GM12878 (cell line): ENCODE data around the gene STAT3. TPM values are rescaled to one million over a fixed set of nuclear protein-coding genes. Genes with fewer than 3 reads are reported as not detected.
A peak's percentile ranks its signal among the peaks of the same experiment; 100 is the strongest.

Experiments
- ATAC-seq: fragments of 200-7000 bp; cut with Tn5 transposase; 3 replicates; pipeline ENCODE4 v1.9.1; 2020; ENCODE audit warnings: mild to moderate bottlenecking, moderate library complexity
- BruUV-seq: library from RNA; stranded (reverse); fragments of 400-500 nt; replicated peaks from 2 replicates; lab custom pipeline; 2021; lab: Mats Ljungman, UMichigan
- CTCF ChIA-PET: fragments of 300-600 bp; sonication (Branson Sonifier 250); formaldehyde crosslinking; extraction: SDS; loops from one replicate; lab custom pipeline; 2021; ENCODE audit warnings: inconsistent platforms; lab: Yijun Ruan, JAX
- POLR2A ChIA-PET: fragments of 350-600 bp; formaldehyde crosslinking; extraction: SDS; loops from one replicate; lab custom pipeline; 2021; ENCODE audit warnings: inconsistent platforms; lab: Charles Lee
- RAD21 ChIA-PET: fragments of 300-600 bp; sonication (Branson Sonifier 250); formaldehyde crosslinking; loops from one replicate; lab custom pipeline; 2023; ENCODE audit warnings: antibody characterized with exemption; ENCODE audit not compliant: unreplicated experiment; lab: Charles Lee
- SMC1A ChIA-PET: fragments of 300-600 bp; sonication (Branson Sonifier 250); formaldehyde crosslinking; loops from one replicate; lab custom pipeline; 2023; ENCODE audit not compliant: unreplicated experiment, uncharacterized antibody; lab: Charles Lee
- DNase-seq: peaks from one replicate; pipeline ENCODE4 v3.0.0-alpha.2; 2011; ENCODE audit warnings: low read depth, low spot score
- FAIRE-seq: peaks from 3 replicates; lab custom pipeline; 2011; peaks lifted over from hg19 to GRCh38; lab: Jason Lieb, UNC
- H2AFZ ChIP-seq: 2 replicates; pipeline ENCODE4 v1.6.0; 2011; ENCODE audit warnings: low read depth, low read length, control low read depth; ENCODE audit not compliant: control insufficient read depth
- H3K27ac ChIP-seq: 2 replicates; pipeline ENCODE4 v1.5.1; 2011; ENCODE audit warnings: control low read depth; ENCODE audit not compliant: control insufficient read depth, insufficient read depth
- H3K27me3 ChIP-seq, 2 experiments: replicated peaks in 1 of 2; 2 replicates each; pipeline versions ENCODE4 v1.6.0 to v1.6.1; 2011; ENCODE audit warnings: low read length in 1 of 2; ENCODE audit not compliant: control insufficient read depth in 2 of 2, insufficient read depth in 2 of 2
- H3K36me3 ChIP-seq, 2 experiments: 2 replicates each; pipeline ENCODE4 v1.5.1; 2011; ENCODE audit warnings: low read length in 1 of 2; ENCODE audit not compliant: control insufficient read depth in 2 of 2, insufficient read depth in 2 of 2
- H3K4me1 ChIP-seq: 2 replicates; pipeline ENCODE4 v1.6.1; 2011; ENCODE audit warnings: mild to moderate bottlenecking, low read length, moderate library complexity, mixed read lengths; ENCODE audit not compliant: control insufficient read depth, insufficient read depth
- H3K4me2 ChIP-seq: 2 replicates; pipeline ENCODE4 v1.6.0; 2011; ENCODE audit warnings: control low read depth; ENCODE audit not compliant: control insufficient read depth, insufficient read depth
- H3K4me3 ChIP-seq: fragments of 200-600 bp; sonication (generic); 2 replicates; pipeline ENCODE4 v1.5.1; 2016
- H3K79me2 ChIP-seq: 2 replicates; pipeline ENCODE4 v1.6.0; 2011; ENCODE audit warnings: low read length; ENCODE audit not compliant: control insufficient read depth, insufficient read depth
- H3K9ac ChIP-seq: 2 replicates; pipeline ENCODE4 v1.8.0; 2011; ENCODE audit warnings: low read length, control low read depth, mixed read lengths; ENCODE audit not compliant: control insufficient read depth, insufficient read depth
- H3K9me3 ChIP-seq: replicated peaks from 3 replicates; pipeline ENCODE4 v1.5.1; 2011; ENCODE audit warnings: mild to moderate bottlenecking, low read length; ENCODE audit not compliant: control insufficient read depth, insufficient read depth
- H4K20me1 ChIP-seq: 2 replicates; pipeline ENCODE4 v1.6.0; 2011; ENCODE audit not compliant: control insufficient read depth, insufficient read depth
- MEF2A ChIP-seq: IDR thresholded peaks from 2 replicates; pipeline ENCODE4 v1.6.1; 2011; ENCODE audit warnings: low read depth, mild to moderate bottlenecking, low read length, moderate library complexity; ENCODE audit not compliant: insufficient read depth
- MTA2 ChIP-seq: fragments of 450-650 bp; IDR thresholded peaks from 2 replicates; pipeline ENCODE4 v1.6.1; 2016; ENCODE audit warnings: low read depth, mild to moderate bottlenecking, moderate library complexity
- MXI1 ChIP-seq: fragments of 150-350 bp; IDR thresholded peaks from 2 replicates; pipeline ENCODE4 v1.6.1; 2011; ENCODE audit warnings: low read depth, mild to moderate bottlenecking, inconsistent platforms, low read length, improper control_type of control experiment
- NFYA ChIP-seq: IDR thresholded peaks from 2 replicates; pipeline ENCODE4 v1.6.1; 2011; ENCODE audit warnings: low read depth, mild to moderate bottlenecking, low read length, improper control_type of control experiment, borderline replicate concordance
- NR2F1 ChIP-seq: fragments of 450-650 bp; conservative IDR thresholded peaks from 2 replicates; pipeline ENCODE4 v1.6.1; 2017; ENCODE audit warnings: mild to moderate bottlenecking
- RELB ChIP-seq: fragments of 450-650 bp; IDR thresholded peaks from 2 replicates; pipeline ENCODE4 v1.6.1; 2017; ENCODE audit warnings: low read depth, mild to moderate bottlenecking, moderate library complexity
- SUPT20H ChIP-seq: IDR thresholded peaks from 2 replicates; pipeline ENCODE4 v1.6.1; 2011; ENCODE audit warnings: low read depth, mild to moderate bottlenecking, low read length, moderate library complexity, borderline replicate concordance; ENCODE audit not compliant: control insufficient read depth
- TCF7 ChIP-seq: IDR thresholded peaks from 2 replicates; pipeline ENCODE4 v1.6.1; 2014; ENCODE audit warnings: antibody characterized with exemption, borderline replicate concordance
- ZBED1 ChIP-seq: IDR thresholded peaks from 2 replicates; pipeline ENCODE4 v1.6.1; 2016; ENCODE audit warnings: borderline replicate concordance
- WGBS: methylation state at CpG from one replicate; pipeline ENCODE4 v1.1.6; 2016; ENCODE audit warnings: low lambda C conversion rate; ENCODE audit not compliant: insufficient replicate concordance, insufficient coverage; ENCODE audit errors: missing lambda C conversion rate; 5-methylcytosine and 5-hydroxymethylcytosine counted together
- in situ Hi-C: fragments of 300-500 bp; cut with MboI; formaldehyde crosslinking; loops from 9 replicates; pipeline ENCODE4 v1.14.3; 2018; ENCODE audit warnings: mixed read lengths
- intact Hi-C: fragments of 100-400 bp; cut with micrococcal nuclease; formaldehyde crosslinking; loops from one replicate; pipeline ENCODE4 v1.14.2; 2022; ENCODE audit not compliant: unreplicated experiment
- polyA plus RNA-seq, 11 experiments: library from polyadenylated mRNA; depleted of rRNA in 4 of 11; unstranded in 6 of 11; stranded (reverse) in 5 of 11; fragments of >200 nt; fragmentation: Nextera tagmentation in 4 of 11; fragmentation: Illumina TruSeq in 1 of 11; extraction: Ambion mirVana in 4 of 11; extraction: Trizol in 1 of 11; gene quantifications; 1 replicate in 1 of 11; 2 replicates in 10 of 11; pipeline versions ENCODE4 v1.2.1 to v1.2.3, GENCODE V29; 2011 to 2016; ENCODE audit warnings: inconsistent platforms in 2 of 11, missing spikeins in 2 of 11, low read depth in 1 of 11
- total RNA-seq, 4 experiments: library from RNA; depleted of rRNA in 3 of 4; stranded (reverse); fragments of >200 nt in 3 of 4; fragmentation: Illumina TruSeq in 1 of 4; extraction: Trizol in 1 of 4; gene quantifications; 2 replicates each; pipeline versions ENCODE4 v1.2.1 to v1.2.3, GENCODE V29; 2013 to 2021
- TF ChIP-seq, protein P1 (sequence below): fragments of 450-650 bp; IDR thresholded peaks from 2 replicates; pipeline ENCODE4 v1.6.1; 2018; ENCODE audit warnings: borderline replicate concordance, mild to moderate bottlenecking; ENCODE audit not compliant: partially characterized antibody
- TF ChIP-seq, protein P2 (sequence below): fragments of 150-350 bp; IDR thresholded peaks from 2 replicates; pipeline ENCODE4 v1.6.1; 2016; ENCODE audit warnings: low read depth, low read length

Gene STAT3
- total and polyA plus RNA-seq, 10 of the 15 experiments (the other 5 are each of a cell fraction or from before 2014, with no cell fraction given) = 18.4 to 96.4 (median 60.9) TPM

DNA sequence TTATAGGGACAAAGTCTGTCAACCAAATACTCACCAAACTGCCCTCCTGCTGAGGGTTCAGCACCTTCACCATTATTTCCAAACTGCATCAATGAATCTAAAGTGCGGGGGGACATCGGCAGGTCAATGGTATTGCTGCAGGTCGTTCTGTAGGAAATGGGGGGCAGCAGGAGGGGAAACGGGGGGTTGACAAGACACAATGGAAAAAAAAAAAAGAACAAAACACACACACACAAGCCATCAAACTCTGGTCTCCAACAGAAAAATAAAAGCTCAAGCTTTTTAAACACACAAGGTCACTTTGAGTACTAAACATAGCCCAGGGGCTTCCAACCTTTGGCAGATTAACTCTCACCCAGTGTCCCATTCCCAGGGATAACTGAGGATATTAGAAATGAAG, 71.5 kb downstream of the STAT3 start (continued):
- TF ChIP-seq, protein P1, sequence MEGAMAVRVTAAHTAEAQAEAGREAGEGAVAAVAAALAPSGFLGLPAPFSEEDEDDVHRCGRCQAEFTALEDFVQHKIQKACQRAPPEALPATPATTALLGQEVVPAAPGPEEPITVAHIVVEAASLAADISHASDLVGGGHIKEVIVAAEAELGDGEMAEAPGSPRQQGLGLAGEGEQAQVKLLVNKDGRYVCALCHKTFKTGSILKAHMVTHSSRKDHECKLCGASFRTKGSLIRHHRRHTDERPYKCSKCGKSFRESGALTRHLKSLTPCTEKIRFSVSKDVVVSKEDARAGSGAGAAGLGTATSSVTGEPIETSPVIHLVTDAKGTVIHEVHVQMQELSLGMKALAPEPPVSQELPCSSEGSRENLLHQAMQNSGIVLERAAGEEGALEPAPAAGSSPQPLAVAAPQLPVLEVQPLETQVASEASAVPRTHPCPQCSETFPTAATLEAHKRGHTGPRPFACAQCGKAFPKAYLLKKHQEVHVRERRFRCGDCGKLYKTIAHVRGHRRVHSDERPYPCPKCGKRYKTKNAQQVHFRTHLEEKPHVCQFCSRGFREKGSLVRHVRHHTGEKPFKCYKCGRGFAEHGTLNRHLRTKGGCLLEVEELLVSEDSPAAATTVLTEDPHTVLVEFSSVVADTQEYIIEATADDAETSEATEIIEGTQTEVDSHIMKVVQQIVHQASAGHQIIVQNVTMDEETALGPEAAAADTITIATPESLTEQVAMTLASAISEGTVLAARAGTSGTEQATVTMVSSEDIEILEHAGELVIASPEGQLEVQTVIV = no peak

DNA sequence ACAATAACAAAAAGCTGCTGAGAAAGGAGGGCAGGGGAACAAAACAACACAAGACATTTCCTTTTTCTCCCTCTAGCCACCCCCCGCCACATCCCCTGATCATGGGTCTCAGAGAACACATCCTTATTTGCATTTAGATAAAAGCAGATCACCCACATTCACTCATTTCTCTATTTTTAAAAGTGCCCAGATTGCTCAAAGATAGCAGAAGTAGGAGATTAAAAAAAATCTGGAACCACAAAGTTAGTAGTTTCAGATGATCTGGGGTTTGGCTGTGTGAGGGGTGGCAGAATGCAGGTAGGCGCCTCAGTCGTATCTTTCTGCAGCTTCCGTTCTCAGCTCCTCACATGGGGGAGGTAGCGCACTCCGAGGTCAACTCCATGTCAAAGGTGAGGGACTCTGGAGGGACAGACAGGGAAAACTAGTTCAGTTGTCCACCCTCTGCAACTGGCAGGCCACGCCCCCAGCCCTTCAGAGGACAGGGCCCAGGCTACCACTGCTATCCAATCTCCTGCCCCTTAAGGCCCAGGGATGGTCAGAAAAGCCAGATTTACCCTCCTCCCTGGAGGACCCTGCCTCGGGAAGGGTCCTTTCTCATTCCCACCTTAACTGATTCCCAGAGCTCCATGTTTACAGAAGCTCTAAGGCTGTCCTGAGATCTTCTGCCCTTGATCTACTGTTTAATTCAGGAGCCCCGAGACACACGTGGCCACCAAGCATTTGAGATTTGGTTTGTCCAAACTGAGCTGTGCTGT, 72.7 kb downstream of the STAT3 start:
- Histone ChIP-seq H3K36me3 (peaks cover 11 to 31% of the 10 kb centered on the region in 2 experiments; a peak in 3 of 4 replicates), H3K4me3 (no peak overlapping the region), H3K4me1 (peaks cover 49% of the 10 kb centered on the region), H3K4me2 (peak overlapping the region; percentile 62), H4K20me1 (no peaks in the 10 kb centered on the region), H2AFZ (no peak overlapping the region), H3K79me2 (no peaks in the 10 kb centered on the region), H3K27me3 (no peaks in the 10 kb centered on the region), H3K9ac (no peak overlapping the region), H3K27ac (peak overlapping the region; percentile 82), H3K9me3 (no peaks in the 10 kb centered on the region)
- in situ Hi-C loops = no loop called here
- WGBS = 52% methylated on average over 10 of the region's 10 CpGs
- no TSS peak for BruUV-seq
- CTCF ChIA-PET = interaction anchor here (0.6 to 22.1 kb wide), 6 partner anchors 47 to 169 kb away, joined by 3 to 732 read pairs (median 4); partner anchors contain the start of gene GHDC
- RAD21 ChIA-PET = interaction anchor here (0.6 to 21.1 kb wide), 5 partner anchors 42 to 100 kb away, joined by 3 to 373 read pairs (median 4); partner anchors contain the start of gene STAT3
- POLR2A ChIA-PET = interaction anchor here (0.5 to 1.0 kb wide), 3 partner anchors 104 to 317 kb away, joined by 3 to 4 read pairs (median 3); no protein-coding TSS in a partner anchor
- FAIRE-seq (peak; percentile 70), DNase-seq (peak; percentile 57), ATAC-seq (peak; percentile 36)
- intact Hi-C loops = no loop called here
- SMC1A ChIA-PET = interaction anchor here (0.7 to 23.8 kb wide), 4 partner anchors 26 to 121 kb away, joined by 3 to 528 read pairs (median 6); partner anchors contain the start of genes GHDC and STAT3
- TF ChIP-seq, protein P2, sequence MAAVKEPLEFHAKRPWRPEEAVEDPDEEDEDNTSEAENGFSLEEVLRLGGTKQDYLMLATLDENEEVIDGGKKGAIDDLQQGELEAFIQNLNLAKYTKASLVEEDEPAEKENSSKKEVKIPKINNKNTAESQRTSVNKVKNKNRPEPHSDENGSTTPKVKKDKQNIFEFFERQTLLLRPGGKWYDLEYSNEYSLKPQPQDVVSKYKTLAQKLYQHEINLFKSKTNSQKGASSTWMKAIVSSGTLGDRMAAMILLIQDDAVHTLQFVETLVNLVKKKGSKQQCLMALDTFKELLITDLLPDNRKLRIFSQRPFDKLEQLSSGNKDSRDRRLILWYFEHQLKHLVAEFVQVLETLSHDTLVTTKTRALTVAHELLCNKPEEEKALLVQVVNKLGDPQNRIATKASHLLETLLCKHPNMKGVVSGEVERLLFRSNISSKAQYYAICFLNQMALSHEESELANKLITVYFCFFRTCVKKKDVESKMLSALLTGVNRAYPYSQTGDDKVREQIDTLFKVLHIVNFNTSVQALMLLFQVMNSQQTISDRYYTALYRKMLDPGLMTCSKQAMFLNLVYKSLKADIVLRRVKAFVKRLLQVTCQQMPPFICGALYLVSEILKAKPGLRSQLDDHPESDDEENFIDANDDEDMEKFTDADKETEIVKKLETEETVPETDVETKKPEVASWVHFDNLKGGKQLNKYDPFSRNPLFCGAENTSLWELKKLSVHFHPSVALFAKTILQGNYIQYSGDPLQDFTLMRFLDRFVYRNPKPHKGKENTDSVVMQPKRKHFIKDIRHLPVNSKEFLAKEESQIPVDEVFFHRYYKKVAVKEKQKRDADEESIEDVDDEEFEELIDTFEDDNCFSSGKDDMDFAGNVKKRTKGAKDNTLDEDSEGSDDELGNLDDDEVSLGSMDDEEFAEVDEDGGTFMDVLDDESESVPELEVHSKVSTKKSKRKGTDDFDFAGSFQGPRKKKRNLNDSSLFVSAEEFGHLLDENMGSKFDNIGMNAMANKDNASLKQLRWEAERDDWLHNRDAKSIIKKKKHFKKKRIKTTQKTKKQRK = no peak
- TF ChIP-seq TCF7 (no peak), NR2F1 (peak; percentile 39; the same call in 1 of the 2 replicates), MTA2 (peak; percentile 66), ZBED1 (peak; percentile 61; the same call in 1 of the 2 replicates), SUPT20H (no peak), RELB (peak; percentile 55; the same call in 1 of the 2 replicates), MEF2A (peak; percentile 84; the same call in 1 of the 2 replicates), NFYA (no peak), MXI1 (no peak)
